ENCODE results near the gene OPRL1.
"Not testable (repeated sequence)": the region's sequence is repeated elsewhere in the genome, so short reads cannot be mapped to it uniquely, and the experiment has no call there.

Gene OPRL1

GRCh38 chr20:64129146-64129782, 49.4 kb downstream of the OPRL1 start:
- Histone ChIP-seq H3K27me3 (ENCODE audit: control insufficient read depth, insufficient read depth, low read length) (no peaks in the 10 kb centered on the region), H3K4me3 (ENCODE audit: low read length) (no peak overlapping the region), H3K9ac (ENCODE audit: low read length) (no peak overlapping the region), H3K36me3 (ENCODE audit: control insufficient read depth, low read depth, low read length) (no peaks in the 10 kb centered on the region), H3K4me1 (ENCODE audit: control insufficient read depth, low read depth, low read length) (no peaks in the 10 kb centered on the region), H3K9me3 (ENCODE audit: control insufficient read depth, low read depth, low read length) (no peaks in the 10 kb centered on the region), H3K27ac (ENCODE audit: low read length) (no peak overlapping the region)

- no peaks in the 10 kb centered on the region for H3K9me3 ChIP-seq (ENCODE audit: control insufficient read depth, low read depth, low read length)
- H3K4me1 ChIP-seq (ENCODE audit: control insufficient read depth, low read depth, low read length) = no peaks in the 10 kb centered on the region
- no peak overlapping the region for H3K9ac ChIP-seq (ENCODE audit: low read length)
These were observed 50.4 kb downstream of the OPRL1 start for GRCh38 chr20:64130271-64130670.

GRCh38 chr20:64130876-64131275, 51.0 kb downstream of the OPRL1 start:
- no peak overlapping the region for H3K4me3 ChIP-seq (ENCODE audit: low read length)
- H3K36me3 ChIP-seq (ENCODE audit: control insufficient read depth, low read depth, low read length) = no peaks in the 10 kb centered on the region
- no peak overlapping the region for H3K9ac ChIP-seq (ENCODE audit: low read length)
- no peak overlapping the region for H3K27ac ChIP-seq (ENCODE audit: low read length)
- no peaks in the 10 kb centered on the region for H3K9me3 ChIP-seq (ENCODE audit: control insufficient read depth, low read depth, low read length)
- H3K27me3 ChIP-seq (ENCODE audit: control insufficient read depth, insufficient read depth, low read length) = no peaks in the 10 kb centered on the region
- no peaks in the 10 kb centered on the region for H3K4me1 ChIP-seq (ENCODE audit: control insufficient read depth, low read depth, low read length)

More at GRCh38 chr20:64130271-64130670, 50.4 kb downstream of the OPRL1 start:
- Histone ChIP-seq H3K4me3 (ENCODE audit: low read length) (no peak overlapping the region), H3K27me3 (ENCODE audit: control insufficient read depth, insufficient read depth, low read length) (no peaks in the 10 kb centered on the region), H3K36me3 (ENCODE audit: control insufficient read depth, low read depth, low read length) (no peaks in the 10 kb centered on the region), H3K27ac (ENCODE audit: low read length) (no peak overlapping the region)

GRCh38 chr20:64131406-64131805, 51.5 kb downstream of the OPRL1 start:
- Histone ChIP-seq H3K36me3 (ENCODE audit: control insufficient read depth, low read depth, low read length) (no peaks in the 10 kb centered on the region), H3K9ac (ENCODE audit: low read length) (no peak overlapping the region), H3K27me3 (ENCODE audit: control insufficient read depth, insufficient read depth, low read length) (no peaks in the 10 kb centered on the region), H3K9me3 (ENCODE audit: control insufficient read depth, low read depth, low read length) (no peaks in the 10 kb centered on the region), H3K27ac (ENCODE audit: low read length) (no peak overlapping the region), H3K4me3 (ENCODE audit: low read length) (no peak overlapping the region), H3K4me1 (ENCODE audit: control insufficient read depth, low read depth, low read length) (no peaks in the 10 kb centered on the region)

GRCh38 chr20:64133951-64134407, 54.1 kb downstream of the OPRL1 start:
- H3K4me3 ChIP-seq (ENCODE audit: low read length) = no peak overlapping the region
- H3K27me3 ChIP-seq (ENCODE audit: control insufficient read depth, insufficient read depth, low read length) = no peaks in the 10 kb centered on the region
- H3K36me3 ChIP-seq (ENCODE audit: control insufficient read depth, low read depth, low read length) = no peaks in the 10 kb centered on the region
- H3K9me3 ChIP-seq (ENCODE audit: control insufficient read depth, low read depth, low read length) = no peaks in the 10 kb centered on the region
- H3K27ac ChIP-seq (ENCODE audit: low read length) = no peak overlapping the region
- H3K9ac ChIP-seq (ENCODE audit: low read length) = no peak overlapping the region
- H3K4me1 ChIP-seq (ENCODE audit: control insufficient read depth, low read depth, low read length) = no peaks in the 10 kb centered on the region

GRCh38 chr20:64134744-64135143, 54.9 kb downstream of the OPRL1 start:
- H3K4me3 ChIP-seq (ENCODE audit: low read length); H3K36me3 ChIP-seq (ENCODE audit: control insufficient read depth, low read depth, low read length); H3K27ac ChIP-seq (ENCODE audit: low read length); H3K9ac ChIP-seq (ENCODE audit: low read length); H3K9me3 ChIP-seq (ENCODE audit: control insufficient read depth, low read depth, low read length); H3K27me3 ChIP-seq (ENCODE audit: control insufficient read depth, insufficient read depth, low read length); H3K4me1 ChIP-seq (ENCODE audit: control insufficient read depth, low read depth, low read length): not testable (repeated sequence)

GRCh38 chr20:64136004-64136710, 56.3 kb downstream of the OPRL1 start:
- no peak overlapping the region for H3K27ac ChIP-seq (ENCODE audit: low read length)
- no peaks in the 10 kb centered on the region for H3K27me3 ChIP-seq (ENCODE audit: control insufficient read depth, insufficient read depth, low read length)
- H3K36me3 ChIP-seq (ENCODE audit: control insufficient read depth, low read depth, low read length) = no peaks in the 10 kb centered on the region
- no peak overlapping the region for H3K4me3 ChIP-seq (ENCODE audit: low read length)
- no peaks in the 10 kb centered on the region for H3K9me3 ChIP-seq (ENCODE audit: control insufficient read depth, low read depth, low read length)
- no peaks in the 10 kb centered on the region for H3K4me1 ChIP-seq (ENCODE audit: control insufficient read depth, low read depth, low read length)
- H3K9ac ChIP-seq (ENCODE audit: low read length) = no peak overlapping the region

GRCh38 chr20:64137598-64138031, 57.7 kb downstream of the OPRL1 start:
- Histone ChIP-seq H3K27ac (ENCODE audit: low read length) (no peak overlapping the region), H3K4me1 (ENCODE audit: control insufficient read depth, low read depth, low read length) (no peaks in the 10 kb centered on the region), H3K9ac (ENCODE audit: low read length) (no peak overlapping the region), H3K36me3 (ENCODE audit: control insufficient read depth, low read depth, low read length) (no peaks in the 10 kb centered on the region), H3K9me3 (ENCODE audit: control insufficient read depth, low read depth, low read length) (no peaks in the 10 kb centered on the region), H3K27me3 (ENCODE audit: control insufficient read depth, insufficient read depth, low read length) (no peaks in the 10 kb centered on the region), H3K4me3 (ENCODE audit: low read length) (no peak overlapping the region)

- H3K4me3 ChIP-seq (ENCODE audit: low read length) = no peak overlapping the region
- H3K36me3 ChIP-seq (ENCODE audit: control insufficient read depth, low read depth, low read length) = no peaks in the 10 kb centered on the region
- no peaks in the 10 kb centered on the region for H3K27me3 ChIP-seq (ENCODE audit: control insufficient read depth, insufficient read depth, low read length)
- H3K4me1 ChIP-seq (ENCODE audit: control insufficient read depth, low read depth, low read length) = no peaks in the 10 kb centered on the region
- no peaks in the 10 kb centered on the region for H3K9me3 ChIP-seq (ENCODE audit: control insufficient read depth, low read depth, low read length)
- H3K9ac ChIP-seq (ENCODE audit: low read length) = no peak overlapping the region
- H3K27ac ChIP-seq (ENCODE audit: low read length) = no peak overlapping the region
These were observed 58.5 kb downstream of the OPRL1 start for GRCh38 chr20:64138276-64138815.

- Histone ChIP-seq H3K36me3 (ENCODE audit: control insufficient read depth, low read depth, low read length) (no peaks in the 10 kb centered on the region), H3K4me3 (ENCODE audit: low read length) (no peak overlapping the region), H3K9ac (ENCODE audit: low read length) (no peak overlapping the region), H3K27me3 (ENCODE audit: control insufficient read depth, insufficient read depth, low read length) (no peaks in the 10 kb centered on the region), H3K4me1 (ENCODE audit: control insufficient read depth, low read depth, low read length) (no peaks in the 10 kb centered on the region), H3K27ac (ENCODE audit: low read length) (no peak overlapping the region), H3K9me3 (ENCODE audit: control insufficient read depth, low read depth, low read length) (no peaks in the 10 kb centered on the region)
These were observed 59.5 kb downstream of the OPRL1 start for GRCh38 chr20:64139199-64140060.
